Neutrophil (primary cell): ENCODE measurements around the gene CBFB.

ENCODE experiments used
- H3K27ac ChIP-seq: fragments of 200-600 bp; sonication (generic); 2 replicates; pipeline ENCODE4 v1.5.1; 2016; ENCODE audit warnings: mild to moderate bottlenecking, moderate library complexity
- H3K27me3 ChIP-seq: fragments of 200-600 bp; sonication (generic); 2 replicates; pipeline ENCODE4 v1.6.0; 2016; ENCODE audit warnings: mild to moderate bottlenecking
- H3K36me3 ChIP-seq: fragments of 200-600 bp; sonication (generic); 2 replicates; pipeline ENCODE4 v1.5.1; 2017
- H3K4me1 ChIP-seq, 2 experiments: fragments of 200-600 bp in 1 of 2; sonication (generic) in 1 of 2; 1 replicate in 1 of 2; 2 replicates in 1 of 2; pipeline versions ENCODE4 v1.5.1 to v1.6.1; 2013 to 2016; ENCODE audit warnings: low read depth in 1 of 2, low read length in 1 of 2, mild to moderate bottlenecking in 1 of 2, moderate library complexity in 1 of 2; ENCODE audit not compliant: control insufficient read depth in 1 of 2, insufficient read depth in 1 of 2
- H3K4me3 ChIP-seq, 2 experiments: fragments of 200-600 bp in 1 of 2; sonication (generic) in 1 of 2; 1 replicate in 1 of 2; 2 replicates in 1 of 2; pipeline ENCODE4 v1.5.1; 2013 to 2016; ENCODE audit warnings: low read depth in 1 of 2, low read length in 1 of 2, mild to moderate bottlenecking in 1 of 2, moderate library complexity in 1 of 2
- H3K9me3 ChIP-seq: fragments of 200-600 bp; sonication (generic); 2 replicates; pipeline ENCODE4 v1.5.1; 2016
- CTCF ChIP-seq: fragments of 200-600 bp; sonication (generic); IDR thresholded peaks from 2 replicates; pipeline ENCODE4 v1.5.1; 2016; ENCODE audit warnings: antibody characterized with exemption

Gene CBFB

GRCh38 chr16:67150047-67150832, 121.3 kb downstream of the CBFB start:
- H3K27ac ChIP-seq, result no peak overlapping the region

More at GRCh38 chr16:67150047-67150832, 121.3 kb downstream of the CBFB start:
- Histone ChIP-seq H3K9me3 (no peaks in the 10 kb centered on the region), H3K36me3 (peaks cover 48% of the 10 kb centered on the region), H3K27me3 (peaks cover 63% of the 10 kb centered on the region), H3K4me1 (peaks cover 39 to 53% of the 10 kb centered on the region in 2 experiments), H3K4me3 (peak overlapping the region; percentile 23 to 32)
- TF ChIP-seq CTCF, result no peak
